ENCODE results near the gene DUSP15.

DNA sequence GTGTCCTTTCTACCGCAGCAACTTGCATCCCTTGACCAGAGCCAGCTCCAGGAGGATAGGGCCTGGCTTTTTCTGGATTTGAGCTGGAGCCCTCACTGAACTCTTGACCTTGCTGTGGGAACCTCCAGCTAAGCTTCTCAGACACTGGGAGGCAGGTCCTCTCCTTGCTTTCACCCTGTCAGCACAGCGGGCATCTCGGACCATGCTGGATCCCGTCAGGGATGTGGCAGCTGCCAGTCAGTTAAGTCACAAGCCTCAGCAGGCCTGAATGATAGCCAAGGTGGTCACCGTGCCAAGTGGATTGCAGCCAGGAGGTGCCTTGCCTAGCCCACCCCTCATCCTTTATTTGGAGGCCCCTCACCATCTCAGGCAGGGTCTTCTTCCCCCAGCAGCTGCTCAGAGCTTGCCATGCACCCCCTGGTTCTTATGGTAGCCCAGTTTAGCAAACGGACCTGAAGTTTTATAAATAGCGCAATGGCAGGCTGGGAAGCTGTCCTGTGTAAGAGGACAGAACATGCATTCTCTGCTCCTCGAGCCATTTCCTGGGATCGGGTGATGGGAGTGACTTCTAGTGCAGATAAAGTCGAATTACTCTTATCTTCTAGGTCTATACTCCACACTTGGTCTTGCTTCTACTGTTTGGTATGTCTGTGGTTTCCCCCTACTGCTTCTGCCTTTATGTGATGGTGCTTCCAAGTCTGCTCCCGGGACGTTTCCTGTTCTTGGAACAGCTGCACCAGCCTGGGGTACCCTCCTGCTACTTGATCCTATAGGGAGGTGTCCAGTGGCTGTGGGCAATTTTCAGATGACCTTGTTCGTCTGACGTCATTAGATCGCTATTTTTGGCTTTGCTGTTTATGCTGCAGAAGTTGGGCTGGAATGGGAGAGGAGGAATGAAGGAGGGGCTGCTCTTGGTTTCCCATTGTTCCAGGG lies 58.3 kb downstream of the DUSP15 start:
- TF ChIP-seq CTCF (conservative IDR thresholded peaks at IDR 0.05) (no peak), ZFX (IDR thresholded peaks at IDR 0.05) (no peak)

Data from C4-2B (cell line).